Fibroblast of lung (primary cell): ENCODE results near the gene LRRIQ1. TPM values are rescaled to one million over a fixed set of nuclear protein-coding genes. Genes with fewer than 3 reads are reported as not detected.

Source experiments
- DNase-seq, 2 donors: peaks; one replicate each; pipeline versions ENCODE4 v3.0.0 to v3.0.0-alpha.2; 2010; ENCODE audit warnings: low read depth in 2 of 2
- H2AFZ ChIP-seq: 2 replicates; pipeline ENCODE4 v1.5.1; 2012; ENCODE audit warnings: low read length, control low read depth, inconsistent platforms
- H3K27ac ChIP-seq: 2 replicates; pipeline ENCODE4 v1.5.1; 2011; ENCODE audit warnings: low read length, control low read depth; ENCODE audit not compliant: insufficient read depth
- H3K27me3 ChIP-seq: 2 replicates; pipeline ENCODE4 v1.5.1; 2011; ENCODE audit warnings: mild to moderate bottlenecking, low read length; ENCODE audit not compliant: control insufficient read depth, insufficient read depth
- H3K36me3 ChIP-seq: 2 replicates; pipeline ENCODE4 v1.5.1; 2011; ENCODE audit warnings: low read length; ENCODE audit not compliant: control insufficient read depth, insufficient read depth
- H3K4me1 ChIP-seq: 2 replicates; pipeline ENCODE4 v1.5.1; 2011; ENCODE audit warnings: low read length; ENCODE audit not compliant: control insufficient read depth, insufficient read depth; ENCODE audit errors: extremely low read depth
- H3K4me2 ChIP-seq: 2 replicates; pipeline ENCODE4 v1.5.1; 2011; ENCODE audit warnings: low read length, control low read depth; ENCODE audit not compliant: insufficient read depth; ENCODE audit errors: extremely low read depth
- H3K4me3 ChIP-seq, 4 experiments: fragments of 200-600 bp in 1 of 4; sonication (generic) in 1 of 4; replicated peaks in 1 of 4; 2 replicates each; pipeline ENCODE4 v1.5.1; 2011 to 2016; ENCODE audit warnings: low read length in 4 of 4, low read depth in 3 of 4, mild to moderate bottlenecking in 3 of 4, control low read depth in 2 of 4, inconsistent platforms in 1 of 4, mixed read lengths in 1 of 4; ENCODE audit not compliant: insufficient read depth in 1 of 4; ENCODE audit errors: control extremely low read depth in 1 of 4
- H3K79me2 ChIP-seq: 2 replicates; pipeline ENCODE4 v1.5.1; 2012; ENCODE audit warnings: mild to moderate bottlenecking, low read length, inconsistent platforms; ENCODE audit not compliant: control insufficient read depth, insufficient read depth
- H3K9ac ChIP-seq: 2 replicates; pipeline ENCODE4 v1.5.1; 2011; ENCODE audit warnings: mild to moderate bottlenecking, low read length, control low read depth; ENCODE audit not compliant: insufficient read depth
- H3K9me3 ChIP-seq: 2 replicates; pipeline ENCODE4 v1.5.1; 2012; ENCODE audit warnings: low read depth, low read length; ENCODE audit not compliant: control insufficient read depth, insufficient read depth
- H4K20me1 ChIP-seq: 2 replicates; pipeline ENCODE4 v1.5.1; 2011; ENCODE audit warnings: low read length; ENCODE audit not compliant: control insufficient read depth, insufficient read depth; ENCODE audit errors: extremely low read depth
- CTCF ChIP-seq, 2 donors: IDR thresholded peaks in 1 of 2; conservative IDR thresholded peaks in 1 of 2; 1 replicate in 1 of 2; 2 replicates in 1 of 2; pipeline ENCODE4 v1.5.1; 2011 to 2012; ENCODE audit warnings: low read length in 2 of 2, control low read depth in 1 of 2, inconsistent platforms in 1 of 2, low read depth in 1 of 2, mild to moderate bottlenecking in 1 of 2
- EZH2 ChIP-seq: IDR thresholded peaks from 2 replicates; pipeline ENCODE4 v1.5.1; 2012; ENCODE audit warnings: low read length, control low read depth, mild to moderate bottlenecking; ENCODE audit errors: missing control alignments
- polyA plus RNA-seq, 2 donors: library from polyadenylated mRNA; depleted of rRNA in 1 of 2; stranded (reverse) in 1 of 2; unstranded in 1 of 2; fragments of >200 nt; gene quantifications; 2 replicates each; pipeline ENCODE4 v1.2.1, GENCODE V29; 2011 to 2012; ENCODE audit warnings: missing spikeins in 1 of 2
- total RNA-seq: library from RNA; depleted of rRNA; stranded (reverse); fragments of >200 nt; gene quantifications from 2 replicates; pipeline ENCODE4 v1.2.1, GENCODE V29; 2014

Gene LRRIQ1
- total and polyA plus RNA-seq, 2 donors (not counting 1 experiment from before 2014, with no cell fraction given) = under 0.01 to 0.33 TPM

GRCh38 chr12:85283560-85283959 lies 247.4 kb downstream of the LRRIQ1 start:
- TF ChIP-seq EZH2 = no peak
- no peak for TF ChIP-seq CTCF (conservative IDR thresholded peaks at IDR 0.05 in 1 of 2, IDR thresholded peaks at IDR 0.05 in 1 of 2; ENCODE audit: low read depth in 1 of 2, low read length in 2 of 2)
- no peaks in the 10 kb centered on the region for H3K79me2 ChIP-seq
- no peak overlapping the region for H3K4me3 ChIP-seq
- DNase-seq = no peak
- no peak overlapping the region for H3K9ac ChIP-seq
- H3K36me3 ChIP-seq = no peaks in the 10 kb centered on the region
- peaks cover 14% of the 10 kb centered on the region for H3K27me3 ChIP-seq
- H3K9me3 ChIP-seq = no peaks in the 10 kb centered on the region
- no peak overlapping the region for H2AFZ ChIP-seq
- no peak overlapping the region for H3K27ac ChIP-seq
- H4K20me1 ChIP-seq = no peaks in the 10 kb centered on the region
- H3K4me2 ChIP-seq = no peak overlapping the region
- H3K4me1 ChIP-seq = no peaks in the 10 kb centered on the region

Other genes starting within 250 kb of the LRRIQ1 start
- 0.77 and 0.99 TPM in 2 replicates for gene SLC6A15, start 123.6 kb upstream of the LRRIQ1 start, total RNA-seq
- gene SLC6A15, start 123.6 kb upstream of the LRRIQ1 start, polyA plus RNA-seq = 0.10 and 0.30 TPM in 2 replicates
- gene TSPAN19, start 74 bp upstream of the LRRIQ1 start, total RNA-seq = not detected in 2 replicates
- not detected in 2 replicates for gene TSPAN19, start 74 bp upstream of the LRRIQ1 start, polyA plus RNA-seq
- not detected in 2 replicates for gene ALX1, start 243.9 kb downstream of the LRRIQ1 start, total RNA-seq
- gene ALX1, start 243.9 kb downstream of the LRRIQ1 start, polyA plus RNA-seq = 0.03 TPM in 1 of 2 replicates, not detected in the other